NCI-H2029 (cell line): ENCODE data around the gene KCNIP3.
"Not testable (repeated sequence)": the region's sequence is repeated elsewhere in the genome, so short reads cannot be mapped to it uniquely, and the experiment has no call there.

ENCODE experiments used
- DNase-seq: peaks from one replicate; lab custom pipeline; 2025; lab: John Stamatoyannopoulos, UW

Gene KCNIP3

GRCh38 chr2:95404676-95405075 lies 107.5 kb downstream of the KCNIP3 start:
- not testable (repeated sequence) for DNase-seq

DNA sequence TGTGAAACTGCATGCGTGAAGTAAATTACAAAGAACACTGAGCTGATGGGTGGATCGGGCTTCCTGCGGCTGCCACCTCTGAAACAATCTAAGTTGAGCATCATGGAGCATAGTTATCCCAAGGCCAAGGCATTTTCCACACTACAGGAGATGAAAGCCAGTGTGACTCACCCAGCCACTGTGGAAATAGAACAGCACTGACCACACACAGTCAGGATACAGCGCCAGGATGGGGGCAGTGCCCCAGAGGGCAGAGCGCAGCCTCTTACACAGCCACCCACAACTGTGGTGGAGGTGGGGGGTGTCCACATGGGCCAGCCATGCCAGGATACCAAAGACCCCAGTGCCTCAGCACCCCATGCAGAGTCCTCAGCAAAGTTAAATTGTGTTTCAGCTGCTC lies 114.1 kb downstream of the KCNIP3 start:
- not testable (repeated sequence) for DNase-seq

- DNase-seq = peak; percentile 19
These were observed 117.0 kb downstream of the KCNIP3 start for GRCh38 chr2:95414015-95414594.

DNA sequence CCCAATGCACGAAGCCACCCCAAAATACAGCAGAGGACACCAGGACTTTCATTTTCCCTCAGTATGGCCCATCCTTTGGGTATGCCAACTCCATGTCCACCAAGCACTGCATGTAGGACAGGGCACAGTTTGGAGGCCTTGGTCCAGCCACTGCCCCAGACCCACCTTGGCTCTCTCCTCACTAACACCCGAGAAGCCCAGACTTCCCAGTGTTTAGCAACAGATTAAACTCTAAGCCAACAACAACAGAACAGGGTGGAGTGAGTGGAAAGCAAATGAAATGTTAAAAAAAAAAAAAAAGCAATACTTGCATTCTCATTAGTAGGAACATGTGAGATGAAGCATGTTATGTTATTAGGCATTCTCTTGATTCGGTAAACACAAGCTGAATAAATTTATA lies 118.0 kb downstream of the KCNIP3 start:
- not testable (repeated sequence) for DNase-seq

- DNase-seq = not testable (repeated sequence)
These were observed 118.4 kb downstream of the KCNIP3 start for GRCh38 chr2:95415561-95415960.

GRCh38 chr2:95427196-95427867 lies 130.2 kb downstream of the KCNIP3 start:
- DNase-seq = not testable (repeated sequence)

- not testable (repeated sequence) for DNase-seq
These were observed 132.8 kb downstream of the KCNIP3 start for GRCh38 chr2:95429748-95430467.

DNA sequence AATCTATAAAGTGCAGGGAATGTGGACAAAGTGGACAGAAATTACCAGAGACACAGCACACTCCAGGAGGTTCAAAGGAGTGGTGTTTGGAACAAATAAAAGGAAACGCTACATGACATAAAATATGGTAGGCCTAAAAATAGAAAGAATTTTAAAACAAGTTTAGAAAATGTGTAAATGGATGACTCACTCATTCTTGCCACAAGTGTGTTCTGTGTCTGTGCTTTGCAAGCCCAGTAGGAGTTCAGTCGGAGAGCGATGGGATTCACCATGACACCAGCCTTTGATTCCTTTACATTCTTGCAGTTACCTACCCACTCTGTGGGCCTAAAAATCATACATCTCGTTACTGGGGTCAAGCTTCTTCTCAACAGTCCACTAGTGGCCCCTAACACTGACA lies 136.2 kb downstream of the KCNIP3 start:
- not testable (repeated sequence) for DNase-seq

DNA sequence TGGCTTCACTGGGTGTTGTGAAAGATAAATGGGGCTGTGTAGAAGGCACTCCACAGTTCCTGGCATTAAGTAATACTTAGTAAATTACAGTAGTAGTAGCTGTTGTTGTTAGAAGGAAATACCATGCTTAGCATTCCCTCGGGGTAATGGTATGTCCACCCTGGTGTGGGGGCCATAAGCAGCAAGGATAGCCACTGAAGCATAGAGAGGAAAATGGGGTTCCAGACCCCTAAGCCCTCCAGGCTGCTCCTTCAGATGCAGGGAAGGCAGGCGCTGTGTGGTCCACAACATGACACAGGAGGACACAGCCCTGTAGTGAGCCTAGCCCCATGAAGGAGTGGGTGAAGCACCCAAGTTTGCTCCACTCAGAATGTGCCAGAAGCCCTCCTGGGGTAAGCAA lies 136.8 kb downstream of the KCNIP3 start:
- not testable (repeated sequence) for DNase-seq

DNA sequence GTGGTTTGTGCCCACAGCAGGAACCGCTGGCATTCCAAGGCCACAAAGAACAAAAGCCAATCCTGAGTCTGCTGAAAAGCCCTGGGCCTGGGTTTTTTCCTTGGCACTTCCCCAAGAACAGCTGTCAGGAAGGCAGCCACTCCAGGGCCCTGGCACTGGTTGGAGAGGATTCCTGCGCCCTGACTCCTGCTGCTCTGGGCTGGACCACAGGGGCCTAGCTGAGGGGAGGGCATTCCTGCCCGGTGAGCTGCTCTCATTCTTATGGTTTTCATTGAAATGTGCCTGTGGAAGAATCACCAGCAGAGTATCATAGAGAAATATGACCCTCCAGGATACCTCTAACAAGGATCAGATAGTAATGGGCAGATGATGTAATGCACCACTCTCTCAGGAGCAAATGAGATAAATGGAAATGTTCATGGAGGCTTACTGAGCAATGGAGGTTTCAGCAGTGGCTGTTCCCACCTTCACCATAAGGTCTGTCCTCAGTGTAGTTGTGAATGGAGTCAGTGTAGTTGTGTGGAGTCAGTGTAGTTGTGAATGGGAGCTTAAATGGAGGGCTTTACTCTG lies 137.4 kb downstream of the KCNIP3 start:
- DNase-seq = not testable (repeated sequence)

- not testable (repeated sequence) for DNase-seq
These were observed 138.2 kb downstream of the KCNIP3 start for GRCh38 chr2:95435162-95435871.
